OCI-LY1 (cell line): ENCODE results near the gene NUP153.

ENCODE experiments used
- EZH2 ChIP-seq: fragments of 200-600 bp; sonication (generic), shearing (Covaris generic); IDR thresholded peaks from 2 replicates; pipeline ENCODE4 v1.8.0; 2017; ENCODE audit warnings: borderline replicate concordance, mixed run types, mild to moderate bottlenecking, antibody characterized with exemption, low read length, moderate library complexity, mixed read lengths
- TF ChIP-seq, protein P1 (sequence below): fragments of 200-600 bp; sonication (generic), shearing (Covaris generic); IDR thresholded peaks from 2 replicates; pipeline ENCODE4 v1.5.1; 2017; ENCODE audit warnings: mild to moderate bottlenecking, antibody characterized with exemption, low read length, moderate library complexity, mixed read lengths

DNA sequence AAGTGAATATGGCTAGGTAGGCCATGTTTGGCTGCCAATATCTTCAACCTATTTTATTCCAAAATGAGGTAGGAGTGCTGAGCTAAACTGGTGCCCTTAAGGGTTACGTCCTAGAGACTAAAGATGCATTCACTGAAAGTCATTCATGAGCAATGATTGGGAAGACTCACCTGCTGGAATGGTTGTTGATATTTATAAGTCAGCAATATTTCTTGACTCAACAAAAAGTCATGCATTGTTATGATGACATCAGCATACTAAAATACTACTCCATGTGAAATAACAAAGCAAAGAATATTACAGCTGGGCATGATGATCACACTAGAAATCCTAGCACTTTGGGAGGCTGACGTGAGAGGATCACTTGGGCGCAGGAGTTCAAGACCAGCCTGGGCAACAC, 17.6 kb upstream of the NUP153 start:
- TF ChIP-seq, protein P1, sequence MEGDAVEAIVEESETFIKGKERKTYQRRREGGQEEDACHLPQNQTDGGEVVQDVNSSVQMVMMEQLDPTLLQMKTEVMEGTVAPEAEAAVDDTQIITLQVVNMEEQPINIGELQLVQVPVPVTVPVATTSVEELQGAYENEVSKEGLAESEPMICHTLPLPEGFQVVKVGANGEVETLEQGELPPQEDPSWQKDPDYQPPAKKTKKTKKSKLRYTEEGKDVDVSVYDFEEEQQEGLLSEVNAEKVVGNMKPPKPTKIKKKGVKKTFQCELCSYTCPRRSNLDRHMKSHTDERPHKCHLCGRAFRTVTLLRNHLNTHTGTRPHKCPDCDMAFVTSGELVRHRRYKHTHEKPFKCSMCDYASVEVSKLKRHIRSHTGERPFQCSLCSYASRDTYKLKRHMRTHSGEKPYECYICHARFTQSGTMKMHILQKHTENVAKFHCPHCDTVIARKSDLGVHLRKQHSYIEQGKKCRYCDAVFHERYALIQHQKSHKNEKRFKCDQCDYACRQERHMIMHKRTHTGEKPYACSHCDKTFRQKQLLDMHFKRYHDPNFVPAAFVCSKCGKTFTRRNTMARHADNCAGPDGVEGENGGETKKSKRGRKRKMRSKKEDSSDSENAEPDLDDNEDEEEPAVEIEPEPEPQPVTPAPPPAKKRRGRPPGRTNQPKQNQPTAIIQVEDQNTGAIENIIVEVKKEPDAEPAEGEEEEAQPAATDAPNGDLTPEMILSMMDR = no peak
- TF ChIP-seq EZH2 = no peak
